CD4-positive, alpha-beta T cell treated with Interleukin-17A for 4 hours (primary cell): ENCODE data around the gene TFDP1.
A peak's percentile ranks its signal among the peaks of the same experiment; 100 is the strongest.

Source experiments
- DNase-seq: peaks from one replicate; pipeline ENCODE4 v3.0.0-alpha.2; 2020; ENCODE audit warnings: mixed read lengths

The TFDP1 gene

DNA sequence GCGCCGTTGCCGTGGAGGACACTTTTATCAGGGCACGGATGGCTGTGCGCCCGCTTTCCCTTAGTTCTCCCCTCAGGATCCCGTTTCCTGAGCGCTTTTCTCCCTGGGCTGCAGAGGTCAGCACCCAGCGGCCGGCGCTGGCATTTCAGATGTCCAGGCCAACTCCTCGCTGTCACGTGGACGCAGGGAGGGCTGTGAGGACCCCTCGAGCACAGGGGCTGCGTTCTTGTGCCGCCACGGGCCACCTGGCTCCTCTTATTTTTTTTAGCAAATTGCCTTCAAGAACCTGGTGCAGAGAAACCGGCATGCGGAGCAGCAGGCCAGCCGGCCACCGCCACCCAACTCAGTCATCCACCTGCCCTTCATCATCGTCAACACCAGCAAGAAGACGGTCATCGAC lies 51.2 kb downstream of the TFDP1 start:
- no peak for DNase-seq

DNA sequence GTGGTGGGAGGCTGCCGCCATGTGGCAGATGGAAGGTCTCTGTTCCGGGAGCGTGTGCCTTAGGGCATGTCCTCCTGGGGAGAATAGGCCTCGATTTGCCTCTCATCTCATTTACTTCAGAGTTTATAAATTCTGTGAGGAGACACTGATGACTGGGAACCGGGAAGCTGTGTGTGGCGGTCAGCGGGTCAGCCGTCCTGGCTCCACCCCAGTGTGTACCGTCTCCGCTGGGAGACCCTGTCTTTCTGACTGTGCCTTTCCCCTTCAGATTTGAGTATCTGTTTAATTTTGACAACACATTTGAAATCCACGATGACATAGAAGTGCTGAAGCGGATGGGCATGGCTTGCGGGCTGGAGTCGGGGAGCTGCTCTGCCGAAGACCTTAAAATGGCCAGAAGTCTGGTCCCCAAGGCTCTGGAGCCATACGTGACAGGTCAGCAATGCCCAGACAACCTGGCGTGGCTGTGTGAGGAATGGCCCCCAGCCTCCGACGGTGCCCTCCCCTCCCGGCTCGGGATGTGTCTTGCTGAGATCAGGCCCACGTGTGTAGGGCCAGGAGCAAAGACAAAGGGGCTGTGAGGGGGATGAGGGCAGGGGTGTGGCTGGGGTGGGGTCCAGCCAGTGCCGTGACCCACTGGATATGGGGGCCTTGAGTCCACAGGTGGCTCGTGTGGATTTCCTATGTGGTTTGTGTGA lies 51.9 kb downstream of the TFDP1 start:
- no peak for DNase-seq

- no peak for DNase-seq
These were observed 53.0 kb downstream of the TFDP1 start for GRCh38 chr13:113637262-113638160.

GRCh38 chr13:113638173-113638746 lies 53.7 kb downstream of the TFDP1 start:
- DNase-seq: no peak

- DNase-seq: no peak
These were observed 54.3 kb downstream of the TFDP1 start for GRCh38 chr13:113638806-113639205.

- DNase-seq: no peak
These were observed 55.2 kb downstream of the TFDP1 start for GRCh38 chr13:113639616-113640262.

GRCh38 chr13:113641426-113641825 lies 56.9 kb downstream of the TFDP1 start:
- no peak for DNase-seq

DNA sequence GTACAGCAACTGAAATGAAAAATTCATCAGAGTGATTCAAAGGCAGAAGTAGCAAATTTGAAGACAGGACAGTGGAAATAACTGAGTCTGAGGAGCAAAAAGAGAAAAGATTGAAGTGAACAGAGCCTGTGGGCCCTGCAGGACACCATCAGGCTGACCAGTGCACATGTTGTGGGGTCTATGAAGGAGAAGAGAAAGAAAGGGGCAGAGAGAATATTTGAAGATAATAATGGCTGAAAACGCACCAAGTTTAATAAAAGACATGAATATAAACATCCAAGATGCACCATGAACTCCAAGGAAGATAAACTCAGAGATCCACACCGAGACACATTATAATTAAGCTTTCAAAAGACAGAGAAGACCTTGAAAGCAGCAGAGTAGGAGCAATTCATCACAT lies 58.0 kb downstream of the TFDP1 start:
- no peak for DNase-seq

GRCh38 chr13:113643593-113643992 lies 59.0 kb downstream of the TFDP1 start:
- no peak for DNase-seq

GRCh38 chr13:113644800-113645199 lies 60.2 kb downstream of the TFDP1 start:
- DNase-seq: no peak

DNA sequence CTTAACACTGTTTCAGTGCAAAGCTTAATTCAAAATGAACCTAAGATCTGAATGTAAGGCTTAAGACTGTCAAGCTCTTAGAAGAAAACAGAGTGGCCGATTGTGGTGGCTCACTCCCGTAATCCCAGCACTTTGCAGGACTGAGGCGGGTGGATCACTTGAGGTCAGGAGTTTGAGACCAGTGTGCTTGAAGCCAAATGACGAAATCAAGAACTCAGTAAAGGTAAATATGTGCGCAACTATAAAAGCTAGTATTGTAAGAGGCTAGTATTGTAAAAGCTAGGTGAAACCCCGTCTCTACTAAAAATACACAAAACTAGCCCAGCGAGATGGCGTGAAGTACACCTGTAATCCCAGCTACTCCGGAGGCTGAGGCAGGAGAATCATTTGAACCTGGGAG lies 60.8 kb downstream of the TFDP1 start:
- DNase-seq: no peak

DNA sequence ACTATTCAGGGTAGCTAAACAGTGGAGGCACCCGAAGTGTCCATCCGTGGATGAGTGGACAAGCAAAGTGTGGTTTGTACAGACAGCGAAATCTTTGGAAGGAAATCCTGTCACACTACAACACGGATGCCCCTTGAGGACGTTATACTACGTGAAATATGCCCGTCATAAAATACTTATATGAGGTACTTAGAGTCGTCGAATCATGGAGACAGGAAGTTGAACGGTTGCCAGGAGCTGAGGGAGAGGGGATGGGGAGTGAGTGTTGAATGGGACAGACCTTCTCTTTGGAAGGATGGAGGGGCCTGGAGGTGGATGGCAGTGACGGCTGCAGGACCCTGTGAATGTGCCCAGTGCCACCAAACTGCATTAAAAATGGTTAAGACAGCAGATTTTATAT lies 61.8 kb downstream of the TFDP1 start:
- peak; percentile 27 for DNase-seq

DNA sequence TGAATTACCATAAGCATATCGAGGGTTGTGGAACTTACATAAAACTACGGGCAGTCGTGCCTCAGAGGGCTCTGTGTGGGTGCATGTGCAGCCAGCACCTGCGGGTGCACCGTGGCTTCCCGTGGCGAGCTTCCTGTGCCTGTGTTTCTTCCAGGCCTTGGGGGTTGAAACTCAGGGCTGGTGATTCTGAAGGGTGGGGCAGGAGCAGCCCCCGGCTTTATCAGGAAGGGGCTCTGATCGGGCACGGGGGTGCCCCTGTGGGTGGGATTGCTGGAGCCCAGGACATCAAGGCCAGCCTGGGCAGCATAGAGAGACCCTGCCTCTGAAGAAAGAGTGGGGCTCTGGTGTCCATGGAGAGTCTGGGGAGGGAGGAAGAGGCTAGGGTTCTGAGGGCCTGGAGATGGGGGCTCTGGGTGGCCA lies 62.4 kb downstream of the TFDP1 start:
- peak; percentile 44 for DNase-seq

DNA sequence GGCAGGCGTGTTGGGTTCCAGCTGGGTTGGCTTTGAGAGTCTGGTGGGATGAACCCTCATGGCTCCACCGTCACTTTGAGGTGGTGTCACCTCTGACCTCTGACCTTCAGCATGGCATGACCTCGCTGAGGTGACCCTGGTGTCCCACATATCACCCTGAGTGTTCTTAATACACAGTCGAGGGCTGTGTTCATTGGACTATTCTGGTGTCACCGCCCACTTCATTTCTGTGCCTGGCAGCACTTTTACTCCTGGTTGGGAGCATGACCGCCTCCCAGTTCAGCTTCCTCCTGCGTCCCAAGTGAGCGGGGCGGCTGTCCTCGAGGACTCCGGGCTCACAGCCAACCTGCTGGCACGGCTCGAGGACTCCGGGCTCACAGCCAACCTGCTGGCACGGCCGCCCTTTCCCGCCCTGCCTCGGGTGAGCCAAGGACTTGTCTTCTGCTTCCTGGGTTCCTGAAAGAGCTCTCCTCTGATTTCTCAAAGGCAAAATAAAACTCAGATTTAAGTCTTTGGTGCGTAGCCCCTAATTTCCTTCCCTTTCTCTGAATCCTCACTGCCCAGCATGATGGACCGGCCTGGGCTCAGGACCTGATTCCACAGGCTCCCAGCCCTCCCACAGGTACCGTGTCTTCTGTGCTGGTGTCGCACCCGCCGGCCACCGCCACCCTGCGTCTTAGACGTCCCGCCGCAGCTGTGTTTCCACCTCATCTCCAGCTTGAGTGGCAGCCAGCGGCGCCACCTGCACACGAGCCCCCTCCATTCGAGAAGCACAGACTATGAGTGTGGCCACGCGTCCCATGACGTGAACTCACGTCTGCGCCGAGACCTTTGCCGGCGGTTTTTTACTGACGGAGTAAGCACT lies 63.0 kb downstream of the TFDP1 start:
- DNase-seq: no peak

DNA sequence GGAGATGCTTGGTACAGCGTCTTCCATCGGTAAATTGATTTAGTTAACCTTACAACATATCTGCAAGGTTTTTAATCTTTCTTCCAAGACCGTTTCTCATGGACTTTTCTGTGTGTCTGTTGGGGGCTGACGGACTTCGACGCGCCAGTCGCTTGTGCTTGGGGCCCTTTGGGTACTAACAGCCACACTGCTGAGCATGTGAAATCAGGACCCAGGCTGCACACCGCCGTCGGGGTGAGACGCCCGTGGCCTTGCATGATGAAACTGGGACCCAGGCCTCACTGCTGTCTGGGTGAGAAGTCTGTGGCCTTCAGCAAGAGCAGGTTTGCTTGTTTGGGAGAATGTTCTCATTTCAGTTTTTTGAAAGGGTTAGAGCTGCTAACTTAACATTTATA lies 63.7 kb downstream of the TFDP1 start:
- no peak for DNase-seq

DNA sequence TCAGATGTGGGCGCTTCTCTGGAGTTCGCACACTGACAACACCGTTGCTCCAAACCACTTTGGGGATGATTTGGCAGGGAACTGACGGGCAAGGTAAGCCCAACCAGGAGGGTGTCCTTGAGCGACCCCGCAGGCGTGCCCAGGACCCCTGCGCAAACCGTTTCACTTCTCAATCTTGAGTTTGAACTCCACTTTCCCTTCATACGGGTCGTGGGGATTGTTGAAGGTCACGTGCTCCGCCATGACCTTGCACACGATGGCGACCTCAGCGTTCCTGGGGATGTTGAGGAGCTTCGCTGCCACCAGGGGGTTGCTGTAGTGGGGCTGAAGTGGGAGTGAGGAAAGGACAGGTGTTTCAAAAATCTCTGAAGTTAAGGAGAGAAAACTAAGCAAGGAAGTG lies 64.7 kb downstream of the TFDP1 start:
- DNase-seq: no peak

- no peak for DNase-seq
These were observed 65.7 kb downstream of the TFDP1 start for GRCh38 chr13:113650275-113650674.

DNA sequence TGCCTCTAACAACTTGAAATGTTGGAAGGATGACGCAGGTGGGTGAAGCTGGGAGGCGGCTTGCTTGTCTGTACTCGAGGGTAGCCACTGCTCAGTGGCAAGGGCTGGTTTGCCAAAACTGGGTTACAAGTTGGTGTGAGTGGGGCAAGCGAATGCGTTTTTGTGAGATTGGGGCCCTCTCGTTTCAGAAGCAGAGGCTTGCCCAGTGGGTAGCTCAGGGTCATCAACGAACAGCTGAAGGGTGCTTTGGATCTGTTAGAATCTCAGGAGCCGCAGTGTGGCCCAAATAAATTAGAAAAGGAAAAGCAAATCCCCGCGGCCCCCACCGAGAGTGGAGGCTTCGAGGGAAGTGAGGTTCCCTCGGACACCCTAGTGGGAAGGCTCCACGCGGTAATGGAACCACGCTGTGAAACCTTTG lies 66.2 kb downstream of the TFDP1 start:
- DNase-seq: no peak

DNA sequence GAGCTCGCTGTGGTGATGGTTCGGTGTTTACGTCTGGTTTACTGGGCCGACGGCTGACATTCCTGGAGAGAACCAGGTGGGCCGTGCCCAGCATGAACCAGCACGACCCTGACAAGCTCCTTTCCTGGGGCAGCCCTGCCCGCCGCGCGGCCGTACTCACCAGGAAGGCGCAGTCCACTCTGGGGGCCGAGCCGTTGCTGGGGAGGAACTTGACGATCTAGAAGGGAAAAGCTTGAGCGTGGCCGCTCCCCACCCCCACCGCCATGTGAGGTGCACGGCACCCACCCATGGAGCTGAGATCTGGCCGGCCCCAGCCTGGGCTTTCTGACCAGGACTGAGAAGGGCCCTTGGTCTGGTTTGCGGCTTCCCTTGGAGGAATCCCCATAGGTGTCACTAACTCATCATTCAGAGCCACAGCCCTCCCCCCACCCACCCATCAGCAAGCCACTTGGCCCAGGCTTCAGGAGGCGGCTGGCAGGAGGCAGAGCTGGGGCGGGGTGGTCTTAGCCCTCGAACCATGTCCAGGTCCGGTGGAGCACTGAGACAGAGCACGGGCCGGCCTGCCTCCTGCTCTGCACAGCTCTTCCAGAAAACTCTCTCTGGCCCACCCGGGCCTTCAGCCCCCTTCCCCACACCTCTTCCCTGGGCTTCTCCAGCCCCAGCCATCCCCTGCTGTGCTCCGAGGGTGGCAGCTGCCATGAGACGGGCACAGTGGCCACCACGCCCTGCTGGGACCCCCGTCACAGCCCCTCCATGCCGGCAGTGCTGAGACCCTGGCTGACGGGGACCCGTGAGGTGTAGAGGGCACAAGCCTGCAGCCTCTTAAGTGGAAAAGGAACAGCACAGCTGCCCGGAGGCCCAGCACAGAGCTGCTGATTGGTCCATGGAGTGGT lies 67.2 kb downstream of the TFDP1 start:
- no peak for DNase-seq

DNA sequence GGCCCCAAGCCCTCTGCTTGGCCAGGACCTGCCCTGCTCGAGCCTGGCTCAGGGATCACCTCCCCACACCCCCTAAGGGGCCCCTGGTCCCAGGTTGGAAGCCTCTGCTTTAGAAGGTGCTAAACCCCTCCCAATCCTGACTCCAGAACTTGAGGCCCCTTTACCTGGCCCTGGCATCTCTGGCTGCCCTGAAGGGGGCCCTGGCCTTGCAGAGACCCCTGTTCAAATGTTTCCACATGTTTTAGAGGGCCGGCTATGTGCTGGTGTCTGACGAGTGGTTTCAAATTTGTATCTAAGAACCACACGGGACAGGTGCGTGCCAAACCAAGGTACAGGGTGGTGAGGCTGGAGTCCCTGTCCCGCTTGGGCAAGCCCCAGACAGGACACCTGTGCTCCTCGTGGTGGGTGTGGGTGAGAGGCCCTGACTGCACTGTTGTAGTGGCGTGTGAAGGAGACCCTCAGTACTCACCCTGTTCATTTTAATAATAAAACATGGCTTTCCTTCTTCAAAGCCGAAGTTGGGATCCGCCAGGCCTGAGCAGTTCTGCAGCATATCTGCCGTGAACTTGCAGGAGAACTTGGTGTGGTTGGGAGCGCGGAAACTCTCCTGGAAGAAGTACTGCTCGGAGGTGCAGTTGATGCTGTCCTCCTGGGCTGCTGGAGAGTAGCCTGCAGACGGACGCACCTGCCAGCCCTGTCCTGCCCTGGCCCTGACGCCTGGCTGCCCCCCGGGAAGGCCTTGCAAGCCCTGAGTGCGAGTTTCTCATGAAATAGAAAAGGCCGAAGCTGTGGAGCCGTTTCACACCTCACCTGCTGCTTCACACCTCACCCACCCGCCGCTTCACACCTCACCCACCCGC lies 68.1 kb downstream of the TFDP1 start:
- DNase-seq: no peak
